Bladder microvascular endothelial cell (primary cell): ENCODE measurements around the gene KIF27. TPM values are rescaled to one million over a fixed set of nuclear protein-coding genes. Genes with fewer than 3 reads are reported as not detected.

Experiments used
- total RNA-seq: library from RNA; depleted of rRNA; stranded (reverse); fragments of >200 nt; gene quantifications from 2 replicates; pipeline ENCODE4 v1.2.3, GENCODE V29; 2014

The KIF27 gene
- 1.5 and 5.2 TPM in 2 replicates for total RNA-seq

GRCh38 chr9:83920927-83921707 is at the start of gene KIF27:
Gene KIF27, minus strand, starts transcription at chr9:83921432. Its CDS starts 5,841 bp downstream, at chr9:83915591.

GRCh38 chr9:83817356-83818278 is 103.6 kb downstream of the KIF27 start, which contains the start of gene GKAP1:
Gene GKAP1, minus strand, starts transcription at chr9:83817769. Its CDS starts 11,252 bp downstream, at chr9:83806517.

Other genes with a start within 250 kb of the KIF27 start
- 65.1 and 146 TPM in 2 replicates for gene UBQLN1, start 213.5 kb downstream of the KIF27 start, total RNA-seq
- gene GKAP1, start 103.7 kb downstream of the KIF27 start, total RNA-seq, result 1.3 and 1.9 TPM in 2 replicates
- gene HNRNPK, start 58.8 kb upstream of the KIF27 start, total RNA-seq, result 490 and 707 TPM in 2 replicates
- gene RMI1, start 59.4 kb upstream of the KIF27 start, total RNA-seq, result 3.4 and 9.9 TPM in 2 replicates